ENCODE measurements around the gene ACTL8. TPM values are rescaled to one million over a fixed set of nuclear protein-coding genes. Genes with fewer than 3 reads are reported as not detected.

The ACTL8 gene
- polyA plus RNA-seq, 1 donor (not counting 4 experiments of a cell fraction or from before 2014, with no cell fraction given) = not detected

DNA sequence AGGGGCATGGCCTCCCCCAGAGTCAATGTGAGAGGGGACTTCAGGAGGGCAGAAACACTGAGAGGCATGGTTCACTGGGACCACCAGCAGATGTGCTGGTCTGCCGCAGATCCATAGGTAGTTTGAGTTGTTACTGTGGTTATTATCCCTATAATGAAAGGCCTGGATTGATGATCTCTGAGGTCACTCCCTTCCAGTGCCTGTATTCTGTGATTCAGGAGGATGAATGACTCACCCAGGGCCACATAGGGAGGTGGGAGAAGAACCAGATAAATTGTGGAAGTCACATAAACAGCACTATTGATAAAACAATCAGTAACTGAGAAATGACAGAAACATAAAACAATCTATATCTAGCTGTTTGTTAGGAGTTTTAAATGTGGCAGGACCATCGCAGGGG is 22.7 kb upstream of the ACTL8 start:
- no peaks in the 10 kb centered on the region for H3K79me2 ChIP-seq (ENCODE audit: control insufficient read depth, insufficient read depth, low read length)
- no peak overlapping the region for H3K4me3 ChIP-seq (ENCODE audit: control insufficient read depth in 2 of 3, extremely low read depth in 1 of 3, insufficient read depth in 2 of 3, low read depth in 1 of 3, low read length in 3 of 3)
- no peaks in the 10 kb centered on the region for H3K27me3 ChIP-seq (ENCODE audit: control insufficient read depth, extremely low read depth, insufficient read depth, low read length)
- DNase-seq (ENCODE audit: low read depth, low spot score) (no peak), FAIRE-seq (no peak)
- no peak overlapping the region for H3K9ac ChIP-seq (ENCODE audit: control insufficient read depth, extremely low read depth, insufficient read depth, low read length)
- H3K4me1 ChIP-seq (ENCODE audit: control insufficient read depth, extremely low read depth, insufficient read depth, low read length) = no peaks in the 10 kb centered on the region
- H3K4me2 ChIP-seq (ENCODE audit: control insufficient read depth, extremely low read depth, insufficient read depth, low read depth, low read length) = no peak overlapping the region
- no peaks in the 10 kb centered on the region for H4K20me1 ChIP-seq (ENCODE audit: control insufficient read depth, extremely low read depth, insufficient read depth, low read length)
- H3K9me1 ChIP-seq (ENCODE audit: control insufficient read depth, extremely low read depth, insufficient read depth, low read length) = no peaks in the 10 kb centered on the region
- no peaks in the 10 kb centered on the region for H3K36me3 ChIP-seq (ENCODE audit: control insufficient read depth in 2 of 2, extremely low read depth in 1 of 2, insufficient read depth in 2 of 2, low read length in 2 of 2)
- no peak overlapping the region for H2AFZ ChIP-seq (ENCODE audit: control insufficient read depth, low read length)
- H3K9me3 ChIP-seq (ENCODE audit: control insufficient read depth, low read depth, low read length) = no peaks in the 10 kb centered on the region
- dilution Hi-C loops (cut with MboI; ENCODE audit: extremely low pct_ligation_motif_present, low sequenced_read_pairs) = no loop called here
- no peak overlapping the region for H3K27ac ChIP-seq (ENCODE audit: control insufficient read depth, insufficient read depth, low read length)
- TF ChIP-seq CTCF (optimal IDR thresholded peaks at IDR 0.05 in 1 of 3, IDR thresholded peaks at IDR 0.05 in 1 of 3, conservative IDR thresholded peaks at IDR 0.05 in 1 of 3; ENCODE audit: extremely low read depth in 1 of 3, insufficient read depth in 2 of 3, low read length in 3 of 3) (no peak), EZH2 (IDR thresholded peaks at IDR 0.05; ENCODE audit: low read length) (no peak)

- H3K9ac ChIP-seq (ENCODE audit: control insufficient read depth, extremely low read depth, insufficient read depth, low read length) = no peak overlapping the region
- no peak overlapping the region for H3K27ac ChIP-seq (ENCODE audit: control insufficient read depth, insufficient read depth, low read length)
- dilution Hi-C loops (cut with MboI; ENCODE audit: extremely low pct_ligation_motif_present, low sequenced_read_pairs) = no loop called here
- H3K9me1 ChIP-seq (ENCODE audit: control insufficient read depth, extremely low read depth, insufficient read depth, low read length) = no peaks in the 10 kb centered on the region
- H3K9me3 ChIP-seq (ENCODE audit: control insufficient read depth, low read depth, low read length) = no peaks in the 10 kb centered on the region
- H3K27me3 ChIP-seq (ENCODE audit: control insufficient read depth, extremely low read depth, insufficient read depth, low read length) = no peaks in the 10 kb centered on the region
- H3K79me2 ChIP-seq (ENCODE audit: control insufficient read depth, insufficient read depth, low read length) = no peaks in the 10 kb centered on the region
- no peaks in the 10 kb centered on the region for H3K36me3 ChIP-seq (ENCODE audit: control insufficient read depth in 2 of 2, extremely low read depth in 1 of 2, insufficient read depth in 2 of 2, low read length in 2 of 2)
- TF ChIP-seq CTCF (optimal IDR thresholded peaks at IDR 0.05 in 1 of 3, IDR thresholded peaks at IDR 0.05 in 1 of 3, conservative IDR thresholded peaks at IDR 0.05 in 1 of 3; ENCODE audit: extremely low read depth in 1 of 3, insufficient read depth in 2 of 3, low read length in 3 of 3) (no peak), EZH2 (IDR thresholded peaks at IDR 0.05; ENCODE audit: low read length) (no peak)
- H2AFZ ChIP-seq (ENCODE audit: control insufficient read depth, low read length) = no peak overlapping the region
- no peak overlapping the region for H3K4me3 ChIP-seq (ENCODE audit: control insufficient read depth in 2 of 3, extremely low read depth in 1 of 3, insufficient read depth in 2 of 3, low read depth in 1 of 3, low read length in 3 of 3)
- DNase-seq (ENCODE audit: low read depth, low spot score) (no peak), FAIRE-seq (no peak)
- no peaks in the 10 kb centered on the region for H4K20me1 ChIP-seq (ENCODE audit: control insufficient read depth, extremely low read depth, insufficient read depth, low read length)
- no peak overlapping the region for H3K4me2 ChIP-seq (ENCODE audit: control insufficient read depth, extremely low read depth, insufficient read depth, low read depth, low read length)
- no peaks in the 10 kb centered on the region for H3K4me1 ChIP-seq (ENCODE audit: control insufficient read depth, extremely low read depth, insufficient read depth, low read length)
Measured at GRCh38 chr1:17733661-17734060, 21.5 kb upstream of the ACTL8 start.

Measured in keratinocyte (primary cell).